HG02840 (cell line): Measurements from ENCODE around the gene PDXP.

Source experiments
- ATAC-seq: cut with Tn5 transposase; IDR thresholded peaks from one replicate; pipeline ENCODE4 v1.9.1; 2021; ENCODE audit warnings: mild to moderate bottlenecking, moderate library complexity, moderate number of reproducible peaks; ENCODE audit not compliant: unreplicated experiment, low FRiP score

Gene PDXP

GRCh38 chr22:37672206-37672919 lies 13.8 kb downstream of the PDXP start:
- no peak for ATAC-seq

- no peak for ATAC-seq
These were observed 14.5 kb downstream of the PDXP start for GRCh38 chr22:37672920-37673455.

GRCh38 chr22:37674248-37674647 lies 15.7 kb downstream of the PDXP start:
- no peak for ATAC-seq

DNA sequence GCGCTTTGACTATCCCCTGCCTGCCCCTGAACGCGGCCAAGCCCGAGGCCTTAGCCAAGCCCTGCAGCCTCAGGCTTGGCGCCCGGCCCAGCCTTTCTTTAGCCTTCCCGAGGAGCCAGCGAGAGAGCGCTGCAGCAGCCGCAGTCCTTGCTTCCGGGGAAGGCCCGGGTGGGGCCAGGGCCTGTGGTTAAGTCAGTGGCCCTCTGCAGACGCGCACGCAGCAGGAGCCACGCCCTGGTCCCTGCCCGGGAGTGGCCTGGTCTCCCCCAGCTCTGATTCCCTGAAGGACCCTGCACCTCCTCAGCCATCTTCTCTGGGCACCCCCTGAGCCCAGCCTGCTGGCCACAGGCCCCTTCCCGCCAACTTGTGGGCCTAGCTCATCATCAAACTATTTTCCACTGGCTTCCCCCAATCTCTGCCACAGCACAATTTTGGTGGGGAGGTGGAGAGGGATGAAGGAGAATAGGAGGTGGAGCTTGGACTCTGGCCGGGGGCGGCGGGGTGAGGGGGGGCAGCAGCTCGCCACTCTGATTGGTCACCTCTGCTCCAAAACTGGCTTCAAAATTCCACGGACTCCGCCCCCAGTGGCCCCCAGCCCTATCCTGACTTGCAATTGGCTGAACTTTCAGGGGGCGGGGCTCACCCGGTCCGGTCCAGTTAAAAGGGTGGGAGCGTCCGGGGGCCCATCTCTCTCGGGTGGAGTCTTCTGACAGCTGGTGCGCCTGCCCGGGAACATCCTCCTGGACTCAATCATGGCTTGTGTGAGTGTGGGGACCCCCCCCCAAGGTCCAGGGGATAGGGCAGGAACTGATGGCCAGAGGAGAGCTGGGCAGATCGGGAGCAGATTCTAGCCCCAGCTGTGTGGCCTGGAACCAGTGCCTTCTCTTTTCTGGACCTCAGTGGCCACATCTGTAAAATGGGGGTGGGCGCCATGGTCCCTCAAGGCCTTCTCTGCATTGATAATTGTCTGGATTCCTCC lies 16.7 kb downstream of the PDXP start, which contains the start of gene LGALS1:
Gene LGALS1, plus strand, starts transcription at position 686 of the 979 bp plus-strand sequence. Its CDS starts 67 bp downstream, at position 753.
- peak; percentile 40 for ATAC-seq

- ATAC-seq: no peak
These were observed 17.6 kb downstream of the PDXP start for GRCh38 chr22:37675930-37676735.

GRCh38 chr22:37676736-37677492 lies 18.4 kb downstream of the PDXP start:
- peak; percentile 45 for ATAC-seq

GRCh38 chr22:37677493-37677974 lies 19.0 kb downstream of the PDXP start:
- peak; percentile 8 for ATAC-seq

GRCh38 chr22:37678372-37678771 lies 19.8 kb downstream of the PDXP start:
- no peak for ATAC-seq

GRCh38 chr22:37679670-37680069 lies 21.1 kb downstream of the PDXP start:
- no peak for ATAC-seq

DNA sequence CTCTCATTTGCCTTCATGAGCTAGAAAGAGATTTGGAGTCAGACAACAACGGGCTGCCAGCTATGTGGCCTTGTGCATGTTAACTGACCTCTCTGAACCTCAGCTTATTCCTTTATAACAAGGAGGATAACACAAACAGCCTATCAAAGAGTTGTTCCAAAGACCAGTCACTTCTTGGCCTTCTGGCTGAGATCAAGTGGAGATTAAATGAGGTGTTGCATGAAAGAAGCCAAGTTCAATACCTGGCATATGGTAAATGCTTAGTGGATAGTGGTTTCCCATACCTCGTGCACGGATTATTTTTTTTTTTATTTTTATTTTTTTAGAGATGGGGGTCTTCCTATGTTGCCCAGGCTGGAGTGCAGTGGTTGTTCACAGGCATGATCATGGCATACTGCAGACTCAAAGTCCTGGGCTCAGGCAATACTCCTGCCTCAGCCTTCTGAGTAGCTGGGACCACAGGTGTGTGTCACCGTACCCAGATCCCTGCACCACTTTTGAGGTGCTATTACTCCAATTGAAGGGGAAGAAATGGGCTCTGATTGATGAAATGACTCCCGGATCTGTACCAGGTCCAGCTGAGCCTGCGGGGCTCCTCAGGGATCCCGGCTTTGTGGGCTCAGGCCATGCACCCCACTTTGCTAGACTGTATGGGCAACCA lies 21.8 kb downstream of the PDXP start:
- no peak for ATAC-seq

DNA sequence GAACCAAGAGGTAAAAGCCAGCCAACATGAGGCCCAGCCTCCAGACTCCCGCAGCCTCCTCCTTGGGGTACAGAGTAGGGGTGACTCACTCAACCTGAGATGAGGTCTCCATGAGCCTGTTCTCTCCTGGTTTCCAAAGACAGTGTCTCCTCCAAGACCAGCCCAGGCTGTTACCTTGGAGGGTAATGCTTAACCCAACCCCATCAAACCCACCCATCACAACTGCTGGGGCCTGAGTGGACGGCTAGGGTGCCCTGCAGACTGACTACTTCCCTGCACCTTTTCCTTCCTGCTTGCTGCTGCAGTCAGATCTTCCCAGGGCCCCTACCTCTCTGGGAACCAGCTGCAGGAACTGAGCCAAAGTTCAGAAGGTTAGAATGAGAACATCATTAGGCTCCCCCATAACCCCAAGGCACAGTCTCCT lies 22.5 kb downstream of the PDXP start:
- no peak for ATAC-seq

- no peak for ATAC-seq
These were observed 23.1 kb downstream of the PDXP start for GRCh38 chr22:37681556-37682049.

DNA sequence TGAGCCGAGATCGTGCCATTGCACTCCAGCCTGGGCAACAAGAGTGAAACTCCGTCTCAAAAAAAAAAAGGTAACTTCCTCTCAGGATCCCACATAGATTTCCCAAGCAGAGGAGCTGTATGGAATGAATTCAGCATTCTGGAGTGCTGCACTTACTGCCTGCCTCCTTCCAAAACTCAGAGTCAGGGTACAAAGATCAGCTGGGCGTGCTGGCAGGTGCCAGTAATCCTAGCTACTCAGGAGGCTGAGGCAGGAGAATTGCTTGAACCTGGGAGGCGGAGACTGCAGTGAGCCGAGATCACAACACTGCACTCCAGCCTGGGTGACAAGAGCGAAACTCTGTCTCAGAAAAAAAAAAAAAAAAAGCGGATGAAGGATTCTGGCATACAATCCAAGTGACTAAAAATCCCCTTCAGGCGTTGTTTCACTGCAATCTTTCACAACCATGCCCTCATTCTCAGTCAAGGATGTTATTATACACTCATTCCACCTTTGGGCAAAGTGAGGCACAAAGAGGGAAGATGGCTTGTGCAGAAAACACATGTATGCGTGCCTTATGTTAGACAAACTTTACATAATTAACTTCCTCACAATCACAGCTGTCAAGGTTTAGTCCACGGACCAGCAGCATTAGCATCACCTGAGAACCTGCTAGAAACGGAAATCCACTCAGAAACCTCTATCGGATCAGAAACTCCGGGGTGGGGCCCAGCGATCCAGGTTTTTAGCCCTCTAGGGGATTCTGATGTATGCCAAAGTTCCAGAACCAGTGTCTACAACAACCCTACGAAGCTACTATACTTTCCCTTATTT lies 26.5 kb downstream of the PDXP start:
- no peak for ATAC-seq

GRCh38 chr22:37686002-37686982 lies 27.8 kb downstream of the PDXP start, which contains the start of gene NOL12:
Gene NOL12, plus strand, starts transcription at chr22:37686343. Its CDS starts 50 bp downstream, at chr22:37686393.
- peak; percentile 73 for ATAC-seq

- ATAC-seq: no peak
These were observed 31.9 kb downstream of the PDXP start for GRCh38 chr22:37690407-37690806.

DNA sequence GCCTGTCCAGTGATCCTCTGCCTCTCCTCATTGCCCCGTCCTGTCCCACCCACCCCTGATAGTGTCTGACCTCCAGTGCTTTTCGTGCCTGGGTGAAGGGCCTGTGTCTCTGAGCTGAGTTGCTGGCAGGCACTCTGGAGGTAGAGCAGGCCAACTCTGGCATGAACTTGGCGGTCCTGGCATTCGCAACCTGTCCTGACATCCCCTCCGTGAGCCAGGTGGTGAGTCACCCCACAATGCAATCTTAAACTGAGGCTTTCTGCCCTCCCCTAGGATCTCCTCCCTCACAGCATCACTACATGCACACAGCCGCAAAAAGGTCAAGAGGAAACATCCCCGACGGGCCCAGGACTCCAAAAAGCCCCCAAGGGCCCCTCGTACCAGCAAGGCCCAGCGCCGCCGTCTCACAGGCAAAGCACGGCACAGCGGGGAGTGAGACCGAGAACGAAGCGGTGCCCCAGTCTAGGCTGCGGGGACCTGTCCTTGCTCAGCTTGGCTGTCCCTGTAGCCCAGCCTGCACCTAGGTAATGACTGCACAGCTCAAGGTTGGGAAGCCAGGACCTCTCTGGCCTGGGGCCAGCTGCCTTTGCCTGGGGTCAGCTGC lies 32.5 kb downstream of the PDXP start:
- no peak for ATAC-seq
